ENCODE data around the gene TOMM6. TPM values are rescaled to one million over a fixed set of nuclear protein-coding genes. Genes with fewer than 3 reads are reported as not detected.

Gene TOMM6
- total RNA-seq, 2 experiments from 2014 or later = 423 to 429 TPM

GRCh38 chr6:41821266-41821665, 33.8 kb downstream of the TOMM6 start:
- Mint-ChIP-seq H3K9me3 (no peaks in the 10 kb centered on the region), H3K4me1 (no peaks in the 10 kb centered on the region), H3K27ac (no peak overlapping the region), H3K36me3 (no peaks in the 10 kb centered on the region), H3K27me3 (no peaks in the 10 kb centered on the region), H3K4me3 (no peak overlapping the region)
- no peak for DNase-seq

DNA sequence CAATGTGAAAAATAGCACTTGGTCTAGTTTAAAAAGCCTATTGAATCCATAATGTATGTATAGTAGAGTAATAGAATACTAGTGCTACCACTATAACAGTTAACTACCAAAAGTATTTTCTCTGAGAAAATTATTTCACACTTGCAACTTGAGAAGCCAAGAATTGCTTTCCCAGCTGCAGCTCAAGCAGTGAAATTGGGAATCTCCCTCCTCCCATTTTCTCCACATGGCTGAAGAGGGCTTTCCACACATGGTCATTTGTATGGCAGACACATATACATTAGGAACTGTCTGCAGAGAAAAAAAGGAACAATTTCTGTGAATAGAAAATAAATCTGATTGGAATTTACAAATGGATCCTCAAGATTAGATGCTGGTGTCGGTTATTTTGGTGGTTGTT, 34.5 kb downstream of the TOMM6 start:
- Mint-ChIP-seq H3K9me3 (no peaks in the 10 kb centered on the region), H3K27ac (no peak overlapping the region), H3K4me1 (no peaks in the 10 kb centered on the region), H3K27me3 (no peaks in the 10 kb centered on the region), H3K36me3 (no peaks in the 10 kb centered on the region), H3K4me3 (no peak overlapping the region)
- DNase-seq = no peak

DNA sequence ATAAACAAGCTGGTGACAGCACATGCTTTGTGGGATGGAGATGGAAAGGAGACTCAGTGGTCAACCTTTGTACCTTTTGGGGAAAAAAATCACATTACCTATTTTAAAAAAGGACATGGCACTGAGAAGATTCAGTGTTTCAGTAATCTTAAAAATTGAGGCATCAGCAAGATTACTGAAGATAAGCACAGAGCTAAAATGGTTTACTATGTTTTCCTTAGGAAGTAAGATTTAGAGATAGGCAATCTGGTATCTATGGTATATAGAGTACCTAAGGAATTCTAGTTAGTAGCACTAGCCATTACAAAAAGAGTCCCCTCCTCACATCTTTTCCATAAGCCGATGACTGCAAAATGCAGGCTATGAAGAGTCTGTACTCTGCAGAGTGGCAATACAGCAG, 35.7 kb downstream of the TOMM6 start:
- H3K36me3 Mint-ChIP-seq = no peaks in the 10 kb centered on the region
- no peak overlapping the region for H3K4me3 Mint-ChIP-seq
- H3K4me1 Mint-ChIP-seq = no peaks in the 10 kb centered on the region
- DNase-seq = no peak
- no peaks in the 10 kb centered on the region for H3K27me3 Mint-ChIP-seq
- no peaks in the 10 kb centered on the region for H3K9me3 Mint-ChIP-seq
- no peak overlapping the region for H3K27ac Mint-ChIP-seq

DNA sequence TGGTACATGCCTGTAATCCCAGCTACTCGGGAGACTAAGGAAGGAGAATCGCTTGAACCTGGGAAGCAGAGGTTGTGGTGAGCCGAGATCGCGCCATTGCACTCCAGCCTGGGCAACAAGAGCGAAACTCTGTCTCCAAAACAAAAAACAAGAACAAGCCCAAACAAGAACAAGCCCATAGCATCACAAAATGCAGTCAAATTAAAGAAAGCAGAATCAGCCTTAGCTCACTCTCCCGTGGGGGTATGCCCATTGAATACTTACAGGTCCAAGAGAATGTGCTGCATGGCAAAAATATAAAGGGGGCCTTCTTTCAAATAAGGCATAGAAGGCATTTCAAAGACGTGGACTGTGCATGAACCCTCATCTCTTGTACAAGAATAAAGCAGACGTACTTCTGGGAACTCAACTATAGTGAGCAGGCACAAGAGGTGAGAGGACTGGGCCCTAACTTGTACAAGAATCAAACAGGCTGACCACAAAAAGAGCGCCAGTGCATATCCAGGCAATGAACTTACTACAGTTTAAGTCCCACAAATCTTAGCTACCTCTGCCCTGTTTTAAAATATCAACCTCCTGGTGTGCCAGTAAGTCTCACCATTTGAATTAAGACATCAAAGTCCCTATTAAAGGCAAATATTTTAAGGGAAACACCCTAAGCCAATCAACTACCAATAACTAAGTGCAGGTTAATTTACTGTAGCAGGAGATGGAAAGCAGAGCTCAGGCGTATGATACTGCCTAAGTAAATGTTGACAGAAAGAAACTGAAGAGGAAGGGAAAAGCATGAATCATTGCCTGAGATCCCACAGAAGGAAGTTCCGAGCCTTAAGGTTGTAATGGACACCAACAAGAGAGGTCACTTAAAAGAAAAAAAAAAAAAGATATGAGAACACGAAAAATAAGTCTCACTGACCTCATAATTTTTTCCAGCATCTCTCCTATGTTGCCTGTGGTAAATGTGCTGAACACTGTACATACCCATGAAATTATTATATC, 37.4 kb downstream of the TOMM6 start:
- DNase-seq = no peak
- Mint-ChIP-seq H3K4me3 (no peak overlapping the region), H3K9me3 (no peaks in the 10 kb centered on the region), H3K36me3 (no peaks in the 10 kb centered on the region), H3K27ac (no peak overlapping the region), H3K4me1 (no peaks in the 10 kb centered on the region), H3K27me3 (no peaks in the 10 kb centered on the region)

- Mint-ChIP-seq H3K4me3 (no peak overlapping the region), H3K27me3 (no peaks in the 10 kb centered on the region), H3K27ac (no peak overlapping the region), H3K9me3 (no peaks in the 10 kb centered on the region), H3K36me3 (no peaks in the 10 kb centered on the region), H3K4me1 (no peaks in the 10 kb centered on the region)
- no peak for DNase-seq
These were observed 39.0 kb downstream of the TOMM6 start for GRCh38 chr6:41826343-41827022.

GRCh38 chr6:41832263-41832662, 44.8 kb downstream of the TOMM6 start:
- Mint-ChIP-seq H3K4me3 (no peak overlapping the region), H3K36me3 (no peaks in the 10 kb centered on the region), H3K9me3 (no peaks in the 10 kb centered on the region), H3K4me1 (peaks cover 4% of the 10 kb centered on the region), H3K27ac (no peak overlapping the region), H3K27me3 (no peaks in the 10 kb centered on the region)
- DNase-seq = no peak

DNA sequence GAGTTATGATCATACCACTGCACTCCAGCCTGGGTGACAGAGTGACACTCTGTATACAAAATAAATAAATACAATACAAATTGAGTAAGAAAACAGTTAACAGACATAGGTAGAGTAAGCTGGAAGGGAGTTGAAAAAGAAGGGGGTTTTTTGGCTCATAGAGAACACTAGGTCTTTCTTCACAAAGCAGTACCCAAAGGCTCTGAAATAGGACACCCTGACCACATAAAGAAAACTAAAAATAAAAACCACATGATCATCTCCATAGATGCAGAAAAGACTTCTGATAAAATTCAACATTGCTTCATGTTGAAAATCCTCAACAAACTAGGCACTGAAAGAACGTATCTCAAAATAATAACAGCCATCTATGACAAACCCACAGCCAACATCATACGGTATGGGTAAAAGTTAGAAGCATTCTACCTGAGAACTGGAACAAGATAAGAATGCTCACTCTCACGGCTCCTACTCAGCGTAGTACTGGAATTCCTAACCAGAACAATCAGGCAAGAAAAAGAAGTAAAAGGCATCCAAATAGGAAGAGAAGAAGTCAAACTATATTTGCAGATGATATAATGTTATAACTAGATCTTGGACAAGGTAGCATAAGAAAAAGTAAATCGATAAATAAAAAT, 48.6 kb downstream of the TOMM6 start:
- H3K9me3 Mint-ChIP-seq = no peaks in the 10 kb centered on the region
- H3K27ac Mint-ChIP-seq = no peak overlapping the region
- H3K4me3 Mint-ChIP-seq = no peak overlapping the region
- H3K4me1 Mint-ChIP-seq = peaks cover 4% of the 10 kb centered on the region
- H3K36me3 Mint-ChIP-seq = no peaks in the 10 kb centered on the region
- H3K27me3 Mint-ChIP-seq = no peaks in the 10 kb centered on the region
- DNase-seq = no peak

GRCh38 chr6:41836660-41837052, 49.2 kb downstream of the TOMM6 start:
- Mint-ChIP-seq H3K27ac (no peak overlapping the region), H3K27me3 (no peaks in the 10 kb centered on the region), H3K36me3 (peaks cover 1% of the 10 kb centered on the region), H3K4me3 (no peak overlapping the region), H3K4me1 (peaks cover 4% of the 10 kb centered on the region), H3K9me3 (no peaks in the 10 kb centered on the region)
- DNase-seq = no peak

Other genes with a start within 250 kb of the TOMM6 start
- 10 to 100 TPM; 11.1 to 11.3 TPM for gene FOXP4, start 241.3 kb upstream of the TOMM6 start, total RNA-seq
- gene MDFI, start 149.2 kb upstream of the TOMM6 start, total RNA-seq = not detected
- gene TFEB, start 52.1 kb upstream of the TOMM6 start, total RNA-seq = 10 to 100 TPM in 1 of 2 experiments, 1 to 10 TPM in 1; 9.3 to 11.5 TPM
- gene PGC, start 40.3 kb upstream of the TOMM6 start, total RNA-seq = not detected
- 1 to 10 TPM; 3.1 to 5.2 TPM for gene FRS3, start 7.8 kb upstream of the TOMM6 start, total RNA-seq
- not detected for gene PRICKLE4, start 6.9 kb upstream of the TOMM6 start, total RNA-seq
- 1 to 10 TPM; 4.4 to 4.5 TPM for gene USP49, start 107.7 kb downstream of the TOMM6 start, total RNA-seq
- gene MED20, start 133.4 kb downstream of the TOMM6 start, total RNA-seq = 10 to 100 TPM; 19.8 to 22.3 TPM
- gene BYSL, start 133.8 kb downstream of the TOMM6 start, total RNA-seq = 10 to 100 TPM; 75.7 to 79.1 TPM
- gene CCND3, start 154.1 kb downstream of the TOMM6 start, total RNA-seq = 100 to 1,000 TPM; 396 to 403 TPM